Mesendoderm (in vitro differentiated cells): ENCODE data around the gene LRRC7.
A peak's percentile ranks its signal among the peaks of the same experiment; 100 is the strongest.

ENCODE experiments used
- DNase-seq: peaks from one replicate; pipeline ENCODE4 v3.0.0; 2013
- H2AK5ac ChIP-seq: 2 replicates; pipeline ENCODE4 v1.6.1; 2013; ENCODE audit warnings: low read length, inconsistent platforms
- H2BK120ac ChIP-seq: 2 replicates; pipeline ENCODE4 v1.6.1; 2013; ENCODE audit warnings: low read depth, mild to moderate bottlenecking, low read length, moderate library complexity, mixed read lengths
- H2BK15ac ChIP-seq: replicated peaks from 2 replicates; pipeline ENCODE4 v1.6.1; 2013; ENCODE audit warnings: low read depth, mild to moderate bottlenecking, moderate library complexity
- H2BK5ac ChIP-seq: 2 replicates; pipeline ENCODE4 v1.6.1; 2013; ENCODE audit warnings: low read length, inconsistent platforms
- H3K18ac ChIP-seq: 2 replicates; pipeline ENCODE4 v1.6.1; 2013; ENCODE audit warnings: mild to moderate bottlenecking, low read length, mixed read lengths
- H3K23ac ChIP-seq: one replicate; pipeline ENCODE4 v1.6.1; 2013; ENCODE audit warnings: low read length
- H3K27ac ChIP-seq: 2 replicates; pipeline ENCODE4 v1.5.1; 2013; ENCODE audit warnings: low read depth, mild to moderate bottlenecking, inconsistent platforms, low read length, moderate library complexity
- H3K27me3 ChIP-seq: 2 replicates; pipeline ENCODE4 v1.6.1; 2013; ENCODE audit warnings: low read length, control low read depth, mild to moderate bottlenecking, inconsistent platforms; ENCODE audit not compliant: insufficient read depth, poor library complexity
- H3K36me3 ChIP-seq: 2 replicates; pipeline ENCODE4 v1.6.1; 2013; ENCODE audit warnings: low read length, inconsistent platforms; ENCODE audit not compliant: control insufficient read depth, insufficient read depth
- H3K4ac ChIP-seq: one replicate; pipeline ENCODE4 v1.6.1; 2013; ENCODE audit warnings: low read depth, mild to moderate bottlenecking, low read length, moderate library complexity
- H3K4me1 ChIP-seq: 2 replicates; pipeline ENCODE4 v1.6.1; 2013; ENCODE audit warnings: low read depth, low read length, inconsistent platforms; ENCODE audit not compliant: control insufficient read depth
- H3K4me2 ChIP-seq: 2 replicates; pipeline ENCODE4 v1.6.1; 2013; ENCODE audit warnings: low read length
- H3K4me3 ChIP-seq: 2 replicates; pipeline ENCODE4 v1.5.1; 2013; ENCODE audit warnings: mild to moderate bottlenecking, low read length
- H3K56ac ChIP-seq: one replicate; pipeline ENCODE4 v1.6.1; 2013; ENCODE audit warnings: low read length
- H3K79me1 ChIP-seq: 2 replicates; pipeline ENCODE4 v1.6.1; 2013; ENCODE audit warnings: low read length, inconsistent platforms
- H3K79me2 ChIP-seq: 2 replicates; pipeline ENCODE4 v1.6.1; 2013; ENCODE audit warnings: mild to moderate bottlenecking, low read length; ENCODE audit not compliant: control insufficient read depth, insufficient read depth
- H3K9ac ChIP-seq: 2 replicates; pipeline ENCODE4 v1.6.1; 2013; ENCODE audit warnings: low read length, inconsistent platforms
- H4K5ac ChIP-seq: one replicate; pipeline ENCODE4 v1.6.1; 2013; ENCODE audit warnings: low read length
- H4K8ac ChIP-seq: one replicate; pipeline ENCODE4 v1.6.1; 2013; ENCODE audit warnings: low read depth, mild to moderate bottlenecking, control low read depth, low read length, moderate library complexity
- WGBS: extraction: QIAGEN DNeasy Blood & Tissue Kit; methylation state at CpG from one replicate; pipeline ENCODE4 v1.1.7; 2013; ENCODE audit warnings: low lambda C conversion rate, missing lambda C conversion rate; ENCODE audit not compliant: insufficient coverage; ENCODE audit errors: extremely low coverage; 5-methylcytosine and 5-hydroxymethylcytosine counted together

The LRRC7 gene

DNA sequence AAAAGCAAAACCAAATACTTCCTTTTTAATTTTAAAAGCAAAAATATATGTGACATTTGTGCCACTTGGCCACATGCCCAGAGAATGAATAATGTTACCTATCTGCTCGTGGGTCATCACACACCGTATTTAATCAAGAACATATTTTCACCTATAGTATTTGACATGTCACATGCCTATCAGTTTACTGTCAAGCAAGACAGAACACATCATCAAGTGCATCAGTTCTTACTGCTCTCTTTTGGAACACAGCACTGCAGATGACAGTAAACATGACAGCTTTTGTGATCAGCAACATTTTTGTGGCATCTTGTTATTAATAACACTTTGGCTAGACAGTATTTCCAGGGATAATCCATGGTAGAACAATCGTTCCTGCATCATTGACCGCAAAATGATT, 134.4 kb downstream of the LRRC7 start:
- Histone ChIP-seq H3K4ac (no peak overlapping the region), H3K23ac (no peak overlapping the region), H3K79me1 (no peaks in the 10 kb centered on the region), H3K27me3 (no peaks in the 10 kb centered on the region), H4K8ac (no peak overlapping the region), H3K18ac (no peak overlapping the region), H2BK15ac (no peak overlapping the region), H3K27ac (no peak overlapping the region), H3K79me2 (no peaks in the 10 kb centered on the region), H3K9ac (no peak overlapping the region), H3K4me2 (no peak overlapping the region), H3K36me3 (no peaks in the 10 kb centered on the region), H4K5ac (no peak overlapping the region), H3K56ac (no peak overlapping the region), H3K4me1 (peaks cover 1% of the 10 kb centered on the region), H2BK120ac (no peak overlapping the region), H2BK5ac (no peak overlapping the region), H3K4me3 (no peak overlapping the region), H2AK5ac (no peak overlapping the region)
- WGBS, result no CpG with 5 or more reads among the region's 4 CpGs
- no peak for DNase-seq

DNA sequence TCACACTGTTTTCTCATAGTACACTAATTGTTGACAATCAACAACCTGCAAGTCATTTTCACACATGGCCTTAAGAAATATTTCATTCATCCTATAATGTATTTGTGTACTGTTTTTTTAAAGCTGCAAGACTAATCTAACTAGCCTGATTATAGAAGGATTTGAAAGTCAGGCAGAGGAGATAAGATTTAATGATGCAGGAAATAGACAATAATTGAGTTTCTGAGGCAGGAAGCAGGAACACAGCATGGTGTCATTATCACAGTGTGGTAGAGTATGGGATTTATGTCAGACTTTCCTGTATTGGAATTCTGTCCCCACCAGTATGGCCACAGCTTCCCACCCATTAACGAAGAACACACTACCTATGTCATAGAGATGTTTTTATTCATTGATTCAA, 138.8 kb downstream of the LRRC7 start:
- no CpG with 5 or more reads among the region's 1 CpG for WGBS
- Histone ChIP-seq H3K9ac (no peak overlapping the region), H3K36me3 (no peaks in the 10 kb centered on the region), H3K4me3 (no peak overlapping the region), H2BK5ac (no peak overlapping the region), H3K4me2 (no peak overlapping the region), H3K56ac (no peak overlapping the region), H3K79me2 (no peaks in the 10 kb centered on the region), H2BK15ac (no peak overlapping the region), H3K4me1 (peaks cover 3% of the 10 kb centered on the region), H4K8ac (no peak overlapping the region), H4K5ac (no peak overlapping the region), H3K23ac (no peak overlapping the region), H2BK120ac (no peak overlapping the region), H2AK5ac (no peak overlapping the region), H3K4ac (no peak overlapping the region), H3K18ac (peak overlapping the region; percentile 87), H3K79me1 (no peaks in the 10 kb centered on the region), H3K27me3 (no peaks in the 10 kb centered on the region), H3K27ac (no peak overlapping the region)
- DNase-seq, result peak; percentile 69

DNA sequence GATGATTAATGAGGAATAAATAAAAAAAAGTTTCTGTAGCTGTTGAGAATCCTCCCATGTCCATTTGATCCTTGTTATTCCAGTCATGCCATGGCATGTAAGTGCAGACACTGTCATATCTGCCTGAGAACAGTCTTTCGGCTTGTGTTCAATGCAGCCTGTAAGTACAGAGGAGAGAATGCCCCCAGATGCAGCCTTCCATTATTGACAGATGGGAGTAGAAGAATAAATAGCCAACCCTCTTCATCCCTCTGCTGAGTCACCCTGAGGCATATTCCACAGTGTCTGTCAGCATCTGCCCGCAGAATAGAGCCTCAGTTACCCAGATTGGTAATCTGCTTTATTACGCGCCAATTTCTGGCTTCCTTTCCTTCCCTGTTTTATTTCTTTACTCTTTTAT, 139.4 kb downstream of the LRRC7 start:
- H3K79me1 ChIP-seq, result no peaks in the 10 kb centered on the region
- H3K4me1 ChIP-seq, result peaks cover 3% of the 10 kb centered on the region
- no CpG with 5 or more reads among the region's 4 CpGs for WGBS
- no peak overlapping the region for H3K23ac ChIP-seq
- no peaks in the 10 kb centered on the region for H3K79me2 ChIP-seq
- H2BK5ac ChIP-seq, result peak overlapping the region; percentile 87
- no peaks in the 10 kb centered on the region for H3K27me3 ChIP-seq
- H3K18ac ChIP-seq, result peak overlapping the region; percentile 23
- H3K4me2 ChIP-seq, result no peak overlapping the region
- no peak overlapping the region for H2BK120ac ChIP-seq
- H3K4me3 ChIP-seq, result no peak overlapping the region
- no peak overlapping the region for H4K8ac ChIP-seq
- H2AK5ac ChIP-seq, result no peak overlapping the region
- no peak overlapping the region for H4K5ac ChIP-seq
- H3K4ac ChIP-seq, result peak overlapping the region; percentile 52
- no peak overlapping the region for H2BK15ac ChIP-seq
- H3K56ac ChIP-seq, result peak overlapping the region; percentile 51
- no peaks in the 10 kb centered on the region for H3K36me3 ChIP-seq
- H3K27ac ChIP-seq, result no peak overlapping the region
- H3K9ac ChIP-seq, result no peak overlapping the region
- DNase-seq, result no peak

DNA sequence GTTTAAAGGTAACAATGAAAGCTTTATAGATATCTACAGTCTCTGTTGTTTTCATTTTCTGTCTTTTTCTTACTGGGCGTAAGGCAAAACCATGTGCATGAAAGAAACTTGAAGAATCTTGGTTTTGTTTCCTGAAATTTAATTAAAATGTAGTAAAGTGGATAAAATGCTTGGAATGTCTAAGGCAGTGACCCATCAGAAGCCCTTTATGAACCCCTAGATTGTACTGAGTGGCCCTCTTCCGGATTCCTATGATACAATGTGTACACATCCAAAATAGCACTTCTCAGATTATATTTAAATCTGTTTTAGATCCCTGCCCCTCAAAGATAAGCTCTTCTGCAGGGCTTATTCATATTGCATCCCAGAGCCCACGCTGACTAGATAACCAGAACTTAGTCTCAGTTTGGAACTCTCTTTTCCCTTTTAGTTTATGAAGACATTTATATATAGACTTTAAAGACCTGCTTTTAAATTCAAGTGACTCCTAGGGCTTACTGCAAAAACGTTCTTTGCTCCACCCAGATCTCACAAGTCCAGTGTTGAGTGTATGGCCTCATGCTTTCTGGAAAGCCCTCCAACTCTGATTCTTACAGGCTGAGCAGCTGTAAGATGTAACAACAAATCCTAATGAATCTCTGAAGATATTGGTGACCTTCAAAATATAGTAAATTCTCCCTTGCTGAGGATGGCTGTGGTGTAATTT, 142.9 kb downstream of the LRRC7 start:
- no peak overlapping the region for H2BK5ac ChIP-seq
- H2AK5ac ChIP-seq, result no peak overlapping the region
- no peak overlapping the region for H2BK120ac ChIP-seq
- H3K4me1 ChIP-seq, result peaks cover 3% of the 10 kb centered on the region
- no peaks in the 10 kb centered on the region for H3K36me3 ChIP-seq
- no peak overlapping the region for H3K4me2 ChIP-seq
- H2BK15ac ChIP-seq, result no peak overlapping the region
- H3K79me1 ChIP-seq, result no peaks in the 10 kb centered on the region
- no peak overlapping the region for H3K27ac ChIP-seq
- H4K5ac ChIP-seq, result no peak overlapping the region
- no peak overlapping the region for H3K4me3 ChIP-seq
- H3K56ac ChIP-seq, result no peak overlapping the region
- H3K79me2 ChIP-seq, result no peaks in the 10 kb centered on the region
- no peak overlapping the region for H3K23ac ChIP-seq
- H3K4ac ChIP-seq, result no peak overlapping the region
- H4K8ac ChIP-seq, result no peak overlapping the region
- H3K9ac ChIP-seq, result no peak overlapping the region
- H3K18ac ChIP-seq, result no peak overlapping the region
- no peaks in the 10 kb centered on the region for H3K27me3 ChIP-seq
- DNase-seq, result no peak
- no CpG with 5 or more reads among the region's 4 CpGs for WGBS

DNA sequence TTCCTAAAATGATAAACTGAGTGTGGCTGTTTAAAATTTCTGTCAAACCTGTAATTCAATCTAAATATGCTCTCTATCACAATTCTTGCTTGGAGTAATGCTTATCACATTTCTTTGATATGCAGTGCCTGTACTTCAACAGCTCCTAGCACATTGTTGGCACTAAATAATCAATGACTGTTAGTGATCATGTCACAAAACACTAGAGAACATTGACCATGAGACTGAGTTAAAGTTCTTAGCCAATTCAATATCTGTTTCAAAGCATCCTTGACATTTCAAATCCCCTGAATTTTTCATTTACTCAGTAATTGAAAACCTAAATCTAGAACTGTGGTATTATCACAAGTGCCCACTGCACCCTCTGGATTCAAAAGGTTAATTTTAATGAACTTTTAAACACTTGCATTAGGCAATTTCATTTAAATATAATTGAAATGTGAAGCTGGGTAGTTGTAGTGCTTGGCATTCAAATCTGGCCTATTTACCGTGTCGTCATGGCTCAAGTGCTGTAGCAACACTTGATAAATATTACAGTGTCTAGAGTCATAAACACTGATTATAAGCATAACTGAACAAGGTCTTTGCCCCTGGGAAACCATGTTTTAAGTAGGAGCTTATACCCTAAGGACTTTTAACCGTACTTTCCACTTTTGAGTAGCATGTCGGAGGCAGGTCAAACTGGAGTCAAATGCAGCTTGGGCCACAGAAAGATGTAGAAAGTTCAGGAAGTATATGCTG, 143.6 kb downstream of the LRRC7 start:
- Histone ChIP-seq H3K23ac (no peak overlapping the region), H2BK120ac (no peak overlapping the region), H3K56ac (no peak overlapping the region), H2BK5ac (no peak overlapping the region), H3K4ac (no peak overlapping the region), H3K4me1 (peaks cover 3% of the 10 kb centered on the region), H3K36me3 (no peaks in the 10 kb centered on the region), H3K27ac (no peak overlapping the region), H4K5ac (no peak overlapping the region), H2BK15ac (no peak overlapping the region), H3K4me3 (no peak overlapping the region), H3K9ac (no peak overlapping the region), H3K79me1 (no peaks in the 10 kb centered on the region), H3K79me2 (no peaks in the 10 kb centered on the region), H3K18ac (peak overlapping the region; percentile 39), H3K4me2 (no peak overlapping the region), H2AK5ac (no peak overlapping the region), H4K8ac (no peak overlapping the region), H3K27me3 (no peaks in the 10 kb centered on the region)
- WGBS, result no CpG with 5 or more reads among the region's 4 CpGs
- no peak for DNase-seq
